ENCODE measurements around the gene PSMB7. TPM values are rescaled to one million over a fixed set of nuclear protein-coding genes. Genes with fewer than 3 reads are reported as not detected.

Gene PSMB7
- total RNA-seq, 1 donor from 2014 or later, result 73.5 TPM

GRCh38 chr9:124452841-124453585 lies 37.8 kb upstream of the PSMB7 start:
- TF ChIP-seq, protein P1, sequence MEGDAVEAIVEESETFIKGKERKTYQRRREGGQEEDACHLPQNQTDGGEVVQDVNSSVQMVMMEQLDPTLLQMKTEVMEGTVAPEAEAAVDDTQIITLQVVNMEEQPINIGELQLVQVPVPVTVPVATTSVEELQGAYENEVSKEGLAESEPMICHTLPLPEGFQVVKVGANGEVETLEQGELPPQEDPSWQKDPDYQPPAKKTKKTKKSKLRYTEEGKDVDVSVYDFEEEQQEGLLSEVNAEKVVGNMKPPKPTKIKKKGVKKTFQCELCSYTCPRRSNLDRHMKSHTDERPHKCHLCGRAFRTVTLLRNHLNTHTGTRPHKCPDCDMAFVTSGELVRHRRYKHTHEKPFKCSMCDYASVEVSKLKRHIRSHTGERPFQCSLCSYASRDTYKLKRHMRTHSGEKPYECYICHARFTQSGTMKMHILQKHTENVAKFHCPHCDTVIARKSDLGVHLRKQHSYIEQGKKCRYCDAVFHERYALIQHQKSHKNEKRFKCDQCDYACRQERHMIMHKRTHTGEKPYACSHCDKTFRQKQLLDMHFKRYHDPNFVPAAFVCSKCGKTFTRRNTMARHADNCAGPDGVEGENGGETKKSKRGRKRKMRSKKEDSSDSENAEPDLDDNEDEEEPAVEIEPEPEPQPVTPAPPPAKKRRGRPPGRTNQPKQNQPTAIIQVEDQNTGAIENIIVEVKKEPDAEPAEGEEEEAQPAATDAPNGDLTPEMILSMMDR (IDR thresholded peaks at IDR 0.05), result no peak
- Histone ChIP-seq H3K36me3 (no peaks in the 10 kb centered on the region), H3K9me3 (no peaks in the 10 kb centered on the region), H3K27me3 (peaks cover 50% of the 10 kb centered on the region), H3K4me3 (no peak overlapping the region), H3K4me1 (no peaks in the 10 kb centered on the region), H3K27ac (no peak overlapping the region)
- ATAC-seq (no peak), DNase-seq (peak; percentile 42)
- intact Hi-C loops (cut with DNase I), result no loop called here

DNA sequence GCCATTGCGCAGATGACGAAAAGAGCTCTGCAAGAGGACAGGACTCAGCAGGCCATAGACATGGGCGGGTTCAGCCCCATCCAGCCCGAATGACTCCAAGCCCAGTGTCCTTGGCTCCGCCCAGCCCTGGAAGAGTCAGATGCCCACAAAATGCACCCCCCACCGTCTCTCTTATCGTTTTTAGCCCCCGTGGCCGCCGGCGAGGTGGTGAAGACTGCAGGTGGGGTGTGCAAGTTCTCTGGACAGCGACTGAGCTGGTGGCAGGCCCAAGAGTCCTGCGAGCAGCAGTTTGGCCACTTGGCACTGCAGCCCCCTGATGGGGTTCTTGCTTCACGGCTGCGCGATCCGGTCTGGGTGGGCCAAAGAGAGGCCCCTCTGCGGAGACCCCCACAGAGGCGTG lies 37.1 kb upstream of the PSMB7 start:
- TF ChIP-seq, protein P1 (IDR thresholded peaks at IDR 0.05), result no peak
- H3K4me1 ChIP-seq, result no peaks in the 10 kb centered on the region
- peak; percentile 56 for DNase-seq
- H3K27me3 ChIP-seq, result peaks cover 52% of the 10 kb centered on the region
- intact Hi-C loops (cut with DNase I), result no loop called here
- H3K27ac ChIP-seq, result no peak overlapping the region
- H3K9me3 ChIP-seq, result no peaks in the 10 kb centered on the region
- no peaks in the 10 kb centered on the region for H3K36me3 ChIP-seq
- no peak overlapping the region for H3K4me3 ChIP-seq
- no peak for ATAC-seq

DNA sequence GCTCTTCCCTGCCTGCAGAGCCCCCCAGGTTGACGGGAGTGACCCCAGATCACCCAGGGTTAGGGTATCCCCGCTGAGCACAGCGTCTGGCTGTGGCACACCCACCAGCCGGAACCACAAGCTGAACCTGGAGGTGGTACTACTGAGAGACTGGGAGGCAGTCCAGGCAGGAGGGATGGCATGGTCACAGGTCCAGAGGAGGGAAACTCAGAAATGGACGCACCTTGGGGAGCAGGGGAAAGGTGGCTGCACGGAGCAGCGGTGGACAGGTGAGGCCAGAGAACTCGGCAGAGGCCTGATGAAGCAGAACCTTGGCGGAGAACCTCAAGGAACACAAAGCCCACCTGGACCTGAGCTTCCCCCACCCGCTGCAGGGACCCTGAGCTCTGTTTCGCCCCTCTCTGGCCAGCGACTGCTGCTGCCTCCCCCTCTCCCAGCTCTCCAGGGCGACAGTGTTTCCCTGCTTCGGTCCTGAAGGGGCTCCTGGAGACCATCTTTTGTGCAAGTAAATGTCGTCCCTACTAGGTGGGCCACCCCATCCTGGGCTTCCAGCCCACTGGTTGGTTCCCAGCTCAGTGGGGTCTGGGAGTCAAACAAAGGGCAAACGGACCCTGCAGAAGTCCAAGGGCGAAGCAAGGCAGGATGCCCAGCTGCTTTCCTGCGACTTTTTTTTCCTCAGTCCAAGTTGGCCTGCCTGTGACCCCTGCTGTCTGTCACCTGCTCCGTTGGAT lies 35.9 kb upstream of the PSMB7 start:
- ATAC-seq (no peak), DNase-seq (peak; percentile 42)
- Histone ChIP-seq H3K36me3 (no peaks in the 10 kb centered on the region), H3K27ac (no peak overlapping the region), H3K4me3 (no peak overlapping the region), H3K27me3 (peaks cover 56% of the 10 kb centered on the region), H3K4me1 (no peaks in the 10 kb centered on the region), H3K9me3 (no peaks in the 10 kb centered on the region)
- TF ChIP-seq, protein P1 (IDR thresholded peaks at IDR 0.05), result no peak
- intact Hi-C loops (cut with DNase I), result no loop called here

- Histone ChIP-seq H3K27ac (no peak within 1 kb of the TSS), H3K9me3 (no peaks in the 10 kb centered on the region), H3K4me1 (no peaks in the 10 kb centered on the region), H3K4me3 (no peak within 1 kb of the TSS), H3K27me3 (peaks cover 56% of the 10 kb centered on the region), H3K36me3 (no peaks in the 10 kb centered on the region)
- peak; percentile 59 for DNase-seq
- intact Hi-C loops (cut with DNase I), result no loop called here
- TF ChIP-seq, protein P1 (IDR thresholded peaks at IDR 0.05), result no peak
- ATAC-seq, result no peak
Observed at GRCh38 chr9:124450241-124450924, 35.1 kb upstream of the PSMB7 start, which contains the start of gene ADGRD2. TSS of gene ADGRD2 (plus strand) at chr9:124450451. CDS start at chr9:124451667, 1,216 bp downstream.

- H3K27ac ChIP-seq, result no peak overlapping the region
- peaks cover 56% of the 10 kb centered on the region for H3K27me3 ChIP-seq
- H3K9me3 ChIP-seq, result no peaks in the 10 kb centered on the region
- TF ChIP-seq, protein P1 (IDR thresholded peaks at IDR 0.05), result no peak
- peak; percentile 30 for DNase-seq
- no peak overlapping the region for H3K4me3 ChIP-seq
- no peak for ATAC-seq
- H3K36me3 ChIP-seq, result no peaks in the 10 kb centered on the region
- intact Hi-C loops (cut with DNase I), result no loop called here
- no peaks in the 10 kb centered on the region for H3K4me1 ChIP-seq
Observed at GRCh38 chr9:124449381-124450151, 34.3 kb upstream of the PSMB7 start.
